ENCODE measurements around the gene ARFGEF2. TPM values are rescaled to one million over a fixed set of nuclear protein-coding genes. Genes with fewer than 3 reads are reported as not detected.

ARFGEF2 gene
- total RNA-seq, 1 experiment from 2014 or later, result 20.9 TPM

- no peak for TF ChIP-seq FOXP1 (CRISPR knock-in tag; IDR thresholded peaks at IDR 0.05; ENCODE audit: borderline replicate concordance)
- TF ChIP-seq, protein P1, sequence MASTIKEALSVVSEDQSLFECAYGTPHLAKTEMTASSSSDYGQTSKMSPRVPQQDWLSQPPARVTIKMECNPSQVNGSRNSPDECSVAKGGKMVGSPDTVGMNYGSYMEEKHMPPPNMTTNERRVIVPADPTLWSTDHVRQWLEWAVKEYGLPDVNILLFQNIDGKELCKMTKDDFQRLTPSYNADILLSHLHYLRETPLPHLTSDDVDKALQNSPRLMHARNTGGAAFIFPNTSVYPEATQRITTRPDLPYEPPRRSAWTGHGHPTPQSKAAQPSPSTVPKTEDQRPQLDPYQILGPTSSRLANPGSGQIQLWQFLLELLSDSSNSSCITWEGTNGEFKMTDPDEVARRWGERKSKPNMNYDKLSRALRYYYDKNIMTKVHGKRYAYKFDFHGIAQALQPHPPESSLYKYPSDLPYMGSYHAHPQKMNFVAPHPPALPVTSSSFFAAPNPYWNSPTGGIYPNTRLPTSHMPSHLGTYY (CRISPR knock-in tag; IDR thresholded peaks at IDR 0.05), result no peak
- no peak for TF ChIP-seq E2F1 (CRISPR knock-in tag; IDR thresholded peaks at IDR 0.05)
- TF ChIP-seq, protein P2, sequence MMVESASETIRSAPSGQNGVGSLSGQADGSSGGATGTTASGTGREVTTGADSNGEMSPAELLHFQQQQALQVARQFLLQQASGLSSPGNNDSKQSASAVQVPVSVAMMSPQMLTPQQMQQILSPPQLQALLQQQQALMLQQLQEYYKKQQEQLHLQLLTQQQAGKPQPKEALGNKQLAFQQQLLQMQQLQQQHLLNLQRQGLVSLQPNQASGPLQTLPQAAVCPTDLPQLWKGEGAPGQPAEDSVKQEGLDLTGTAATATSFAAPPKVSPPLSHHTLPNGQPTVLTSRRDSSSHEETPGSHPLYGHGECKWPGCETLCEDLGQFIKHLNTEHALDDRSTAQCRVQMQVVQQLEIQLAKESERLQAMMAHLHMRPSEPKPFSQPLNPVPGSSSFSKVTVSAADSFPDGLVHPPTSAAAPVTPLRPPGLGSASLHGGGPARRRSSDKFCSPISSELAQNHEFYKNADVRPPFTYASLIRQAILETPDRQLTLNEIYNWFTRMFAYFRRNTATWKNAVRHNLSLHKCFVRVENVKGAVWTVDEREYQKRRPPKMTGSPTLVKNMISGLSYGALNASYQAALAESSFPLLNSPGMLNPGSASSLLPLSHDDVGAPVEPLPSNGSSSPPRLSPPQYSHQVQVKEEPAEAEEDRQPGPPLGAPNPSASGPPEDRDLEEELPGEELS (CRISPR knock-in tag; IDR thresholded peaks at IDR 0.05), result no peak
- TF ChIP-seq CREB1 (CRISPR knock-in tag; IDR thresholded peaks at IDR 0.05), result no peak
- no peak for TF ChIP-seq JUN (CRISPR knock-in tag; IDR thresholded peaks at IDR 0.05)
- TF ChIP-seq, protein P3, sequence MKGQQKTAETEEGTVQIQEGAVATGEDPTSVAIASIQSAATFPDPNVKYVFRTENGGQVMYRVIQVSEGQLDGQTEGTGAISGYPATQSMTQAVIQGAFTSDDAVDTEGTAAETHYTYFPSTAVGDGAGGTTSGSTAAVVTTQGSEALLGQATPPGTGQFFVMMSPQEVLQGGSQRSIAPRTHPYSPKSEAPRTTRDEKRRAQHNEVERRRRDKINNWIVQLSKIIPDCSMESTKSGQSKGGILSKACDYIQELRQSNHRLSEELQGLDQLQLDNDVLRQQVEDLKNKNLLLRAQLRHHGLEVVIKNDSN (CRISPR knock-in tag; IDR thresholded peaks at IDR 0.05), result no peak
- no peak for TF ChIP-seq ZBTB21 (CRISPR knock-in tag; IDR thresholded peaks at IDR 0.05; ENCODE audit: borderline replicate concordance)
- TF ChIP-seq NR1H2 (CRISPR knock-in tag; IDR thresholded peaks at IDR 0.05), result no peak
Observed at GRCh38 chr20:48953653-48954052, 32.1 kb downstream of the ARFGEF2 start (continued).

GRCh38 chr20:48956052-48956451 is 34.5 kb downstream of the ARFGEF2 start:
- Mint-ChIP-seq H3K27me3 (ENCODE audit: low read depth) (no peaks in the 10 kb centered on the region), H3K27ac (no peak overlapping the region), H3K36me3 (peaks cover 53% of the 10 kb centered on the region), H3K4me3 (no peak overlapping the region), H3K4me1 (no peaks in the 10 kb centered on the region), H3K9me3 (no peaks in the 10 kb centered on the region)
- no peak for TF ChIP-seq E2F1 (CRISPR knock-in tag; IDR thresholded peaks at IDR 0.05)
- TF ChIP-seq GABPB1 (CRISPR knock-in tag; IDR thresholded peaks at IDR 0.05), result no peak
- DNase-seq (ENCODE audit: low spot score), result no peak
- ATAC-seq, result no peak
- POLR2A ChIA-PET, result no interaction called here
- CTCF ChIA-PET, result no interaction called here

GRCh38 chr20:48957053-48957481 is 35.6 kb downstream of the ARFGEF2 start:
- ChIA-PET CTCF (interaction anchor here (1.4 kb wide), 1 partner anchor 20 kb away, joined by 3 read pairs; no protein-coding TSS in a partner anchor), POLR2A (no interaction called here)
- Mint-ChIP-seq H3K4me3 (no peak overlapping the region), H3K4me1 (no peaks in the 10 kb centered on the region), H3K9me3 (no peaks in the 10 kb centered on the region), H3K36me3 (peaks cover 45% of the 10 kb centered on the region), H3K27ac (0 out of 2 replicates have a peak overlapping the region, but pooled peaks have one; percentile 82), H3K27me3 (ENCODE audit: low read depth) (no peaks in the 10 kb centered on the region)
- TF ChIP-seq FOXK1 (CRISPR knock-in tag; IDR thresholded peaks at IDR 0.05) (no peak), OVOL2 (CRISPR knock-in tag; IDR thresholded peaks at IDR 0.05; ENCODE audit: borderline replicate concordance) (no peak), TP53 (CRISPR knock-in tag; IDR thresholded peaks at IDR 0.05) (no peak), ELF4 (CRISPR knock-in tag; IDR thresholded peaks at IDR 0.05; ENCODE audit: low read depth) (no peak)
- DNase-seq (ENCODE audit: low spot score) (no peak), ATAC-seq (no peak)

DNA sequence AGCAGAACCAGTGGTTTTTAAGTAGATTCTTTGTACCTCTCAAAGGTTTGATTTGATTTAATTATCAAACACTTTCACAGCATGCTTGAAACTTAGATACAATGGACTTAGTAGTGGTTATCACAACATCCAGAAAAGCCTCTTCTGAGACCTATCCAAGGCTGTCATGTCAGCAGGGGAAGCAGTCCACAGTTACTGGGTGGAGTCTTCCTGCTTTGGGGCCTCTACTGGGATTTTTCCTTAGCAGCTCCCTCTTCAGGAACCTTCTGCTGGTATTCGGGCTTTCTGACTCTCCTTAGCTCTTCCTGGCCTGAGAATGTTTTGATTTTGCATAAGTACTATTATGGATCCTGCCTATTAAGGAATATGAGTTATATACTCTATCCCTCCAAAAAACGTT is 36.0 kb downstream of the ARFGEF2 start:
- TF ChIP-seq TEAD4 (CRISPR knock-in tag; IDR thresholded peaks at IDR 0.05) (no peak), NFYB (CRISPR knock-in tag; conservative IDR thresholded peaks at IDR 0.05; ENCODE audit: low read depth) (no peak), HMGA2 (CRISPR knock-in tag; IDR thresholded peaks at IDR 0.05) (no peak)
- TF ChIP-seq, protein P4, sequence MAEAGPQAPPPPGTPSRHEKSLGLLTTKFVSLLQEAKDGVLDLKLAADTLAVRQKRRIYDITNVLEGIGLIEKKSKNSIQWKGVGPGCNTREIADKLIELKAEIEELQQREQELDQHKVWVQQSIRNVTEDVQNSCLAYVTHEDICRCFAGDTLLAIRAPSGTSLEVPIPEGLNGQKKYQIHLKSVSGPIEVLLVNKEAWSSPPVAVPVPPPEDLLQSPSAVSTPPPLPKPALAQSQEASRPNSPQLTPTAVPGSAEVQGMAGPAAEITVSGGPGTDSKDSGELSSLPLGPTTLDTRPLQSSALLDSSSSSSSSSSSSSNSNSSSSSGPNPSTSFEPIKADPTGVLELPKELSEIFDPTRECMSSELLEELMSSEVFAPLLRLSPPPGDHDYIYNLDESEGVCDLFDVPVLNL (CRISPR knock-in tag; IDR thresholded peaks at IDR 0.05; ENCODE audit: borderline replicate concordance, low read depth), result no peak
- Mint-ChIP-seq H3K9me3 (no peaks in the 10 kb centered on the region), H3K27me3 (ENCODE audit: low read depth) (no peaks in the 10 kb centered on the region), H3K4me1 (no peaks in the 10 kb centered on the region), H3K4me3 (no peak overlapping the region), H3K36me3 (peaks cover 42% of the 10 kb centered on the region), H3K27ac (no peak overlapping the region)
- CTCF ChIA-PET, result interaction anchor here (1.4 kb wide), 1 partner anchor 20 kb away, joined by 3 read pairs; no protein-coding TSS in a partner anchor
- POLR2A ChIA-PET, result no interaction called here
- ATAC-seq, result no peak
- DNase-seq (ENCODE audit: low spot score), result no peak

Measured in WTC11 (cell line).